PFSK-1 (cell line): ENCODE results near the gene PCA3. TPM values are rescaled to one million over a fixed set of nuclear protein-coding genes. Genes with fewer than 3 reads are reported as not detected.

Source experiments
- FOXP2 ChIP-seq: optimal IDR thresholded peaks from 2 replicates; pipeline ENCODE3; 2011; ENCODE audit warnings: borderline replicate concordance, control low read depth, inconsistent platforms; ENCODE audit not compliant: insufficient read depth; ENCODE audit errors: extremely low read length, extremely low read depth
- POLR2AphosphoS5 ChIP-seq: IDR thresholded peaks from 2 replicates; pipeline ENCODE4 v1.6.1; 2012; ENCODE audit warnings: low read depth, mild to moderate bottlenecking, control low read depth, low read length, moderate library complexity
- SIN3A ChIP-seq: IDR thresholded peaks from 2 replicates; pipeline ENCODE4 v1.6.1; 2012; ENCODE audit warnings: mild to moderate bottlenecking, low read length, moderate library complexity, borderline replicate concordance; ENCODE audit not compliant: insufficient read depth
- TAF1 ChIP-seq: IDR thresholded peaks from 2 replicates; pipeline ENCODE4 v1.6.1; 2012; ENCODE audit warnings: low read length, control low read depth, borderline replicate concordance; ENCODE audit not compliant: insufficient read depth
- polyA plus RNA-seq: library from polyadenylated mRNA; unstranded; fragments of >200 nt; gene quantifications from one replicate; pipeline ENCODE4 v1.2.1, GENCODE V29; 2012; ENCODE audit warnings: low read depth, missing spikeins; ENCODE audit not compliant: insufficient read length
- TF ChIP-seq, protein P1 (sequence below), 2 experiments: IDR thresholded peaks; 2 replicates each; pipeline versions ENCODE4 v1.6.1 to v1.8.0; 2011 to 2012; ENCODE audit warnings: low read depth in 2 of 2, low read length in 2 of 2, control low read depth in 1 of 2, inconsistent platforms in 1 of 2, mild to moderate bottlenecking in 1 of 2, moderate library complexity in 1 of 2; ENCODE audit not compliant: insufficient read depth in 1 of 2

Gene PCA3
- polyA plus RNA-seq: not detected

DNA sequence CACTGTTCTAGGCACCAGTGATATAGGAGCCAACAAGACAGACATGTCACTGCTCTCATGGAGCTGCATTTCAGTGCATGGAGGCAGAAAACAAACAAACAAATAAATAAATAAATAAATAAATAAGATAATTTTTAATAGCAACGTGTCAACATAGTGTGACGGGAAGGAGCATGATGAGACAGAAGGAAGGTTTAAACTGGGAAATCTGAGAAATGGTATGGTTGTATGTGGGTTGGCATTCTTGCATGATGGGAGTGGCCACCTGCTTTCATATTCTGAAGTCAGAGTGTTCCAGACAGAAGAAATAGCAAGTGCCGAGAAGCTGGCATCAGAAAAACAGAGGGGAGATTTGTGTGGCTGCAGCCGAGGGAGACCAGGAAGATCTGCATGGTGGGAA is at the start of gene PCA3:
Gene PCA3 (plus strand): TSS at position 301 of the 400 bp plus-strand sequence.
- TF ChIP-seq SIN3A: no peak
- no peak for TF ChIP-seq FOXP2
- TF ChIP-seq, protein P1, sequence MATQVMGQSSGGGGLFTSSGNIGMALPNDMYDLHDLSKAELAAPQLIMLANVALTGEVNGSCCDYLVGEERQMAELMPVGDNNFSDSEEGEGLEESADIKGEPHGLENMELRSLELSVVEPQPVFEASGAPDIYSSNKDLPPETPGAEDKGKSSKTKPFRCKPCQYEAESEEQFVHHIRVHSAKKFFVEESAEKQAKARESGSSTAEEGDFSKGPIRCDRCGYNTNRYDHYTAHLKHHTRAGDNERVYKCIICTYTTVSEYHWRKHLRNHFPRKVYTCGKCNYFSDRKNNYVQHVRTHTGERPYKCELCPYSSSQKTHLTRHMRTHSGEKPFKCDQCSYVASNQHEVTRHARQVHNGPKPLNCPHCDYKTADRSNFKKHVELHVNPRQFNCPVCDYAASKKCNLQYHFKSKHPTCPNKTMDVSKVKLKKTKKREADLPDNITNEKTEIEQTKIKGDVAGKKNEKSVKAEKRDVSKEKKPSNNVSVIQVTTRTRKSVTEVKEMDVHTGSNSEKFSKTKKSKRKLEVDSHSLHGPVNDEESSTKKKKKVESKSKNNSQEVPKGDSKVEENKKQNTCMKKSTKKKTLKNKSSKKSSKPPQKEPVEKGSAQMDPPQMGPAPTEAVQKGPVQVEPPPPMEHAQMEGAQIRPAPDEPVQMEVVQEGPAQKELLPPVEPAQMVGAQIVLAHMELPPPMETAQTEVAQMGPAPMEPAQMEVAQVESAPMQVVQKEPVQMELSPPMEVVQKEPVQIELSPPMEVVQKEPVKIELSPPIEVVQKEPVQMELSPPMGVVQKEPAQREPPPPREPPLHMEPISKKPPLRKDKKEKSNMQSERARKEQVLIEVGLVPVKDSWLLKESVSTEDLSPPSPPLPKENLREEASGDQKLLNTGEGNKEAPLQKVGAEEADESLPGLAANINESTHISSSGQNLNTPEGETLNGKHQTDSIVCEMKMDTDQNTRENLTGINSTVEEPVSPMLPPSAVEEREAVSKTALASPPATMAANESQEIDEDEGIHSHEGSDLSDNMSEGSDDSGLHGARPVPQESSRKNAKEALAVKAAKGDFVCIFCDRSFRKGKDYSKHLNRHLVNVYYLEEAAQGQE (IDR thresholded peaks at IDR 0.05; ENCODE audit: insufficient read depth in 1 of 2, low read depth in 2 of 2, low read length in 2 of 2): no peak
- no peak for TF ChIP-seq POLR2AphosphoS5

DNA sequence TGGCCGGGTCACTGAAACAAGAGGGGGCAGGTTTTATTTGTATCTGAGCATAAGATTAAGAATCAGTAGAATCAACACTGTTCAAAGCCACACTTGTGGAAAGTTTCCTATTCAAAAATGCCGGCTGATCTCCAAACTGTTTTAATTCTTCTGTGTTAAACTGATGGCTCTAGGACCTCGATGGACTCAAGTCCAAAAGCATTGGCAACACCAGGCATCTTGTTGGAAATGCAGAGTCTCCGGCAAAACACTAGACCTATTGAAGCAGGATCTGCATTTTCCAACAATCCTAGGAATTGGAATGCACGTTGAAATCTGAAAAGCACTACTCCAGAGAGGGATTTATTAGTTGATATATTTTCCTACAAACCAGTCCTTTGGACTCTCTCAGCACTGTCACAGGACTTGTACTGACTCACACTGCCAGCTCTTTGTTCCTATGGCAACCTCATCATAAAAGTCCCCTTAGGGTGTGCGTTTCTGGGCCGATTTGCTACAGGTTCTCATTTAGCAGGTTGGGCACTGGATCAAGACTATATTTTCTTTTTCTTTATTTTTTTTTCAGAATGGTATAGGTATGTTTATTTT is 48.1 kb upstream of the PCA3 start:
- TF ChIP-seq FOXP2 (no peak), TAF1 (no peak), POLR2AphosphoS5 (no peak), SIN3A (no peak)
- TF ChIP-seq, protein P1 (IDR thresholded peaks at IDR 0.05; ENCODE audit: insufficient read depth in 1 of 2, low read depth in 2 of 2, low read length in 2 of 2): no peak

DNA sequence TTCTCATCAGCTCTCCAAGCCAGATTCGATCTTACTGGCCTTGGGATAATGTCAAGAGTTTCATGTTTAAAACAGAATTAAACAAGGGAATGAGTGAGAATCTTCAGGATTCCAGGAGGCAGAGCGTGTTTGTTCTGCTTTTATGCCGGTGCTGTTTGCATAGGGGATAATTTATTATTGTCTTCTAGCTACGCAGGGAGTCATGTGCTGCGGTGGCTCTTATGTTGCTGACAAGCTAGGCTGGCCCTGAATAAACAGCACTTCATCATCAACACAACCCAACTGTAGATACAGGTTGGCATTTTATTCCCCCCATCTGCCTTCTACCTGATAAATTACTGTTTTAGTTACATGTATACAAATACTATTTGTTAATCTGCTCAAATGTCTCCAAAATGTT is 47.1 kb upstream of the PCA3 start:
- TF ChIP-seq SIN3A (no peak), FOXP2 (no peak), TAF1 (no peak), POLR2AphosphoS5 (no peak)
- TF ChIP-seq, protein P1 (IDR thresholded peaks at IDR 0.05; ENCODE audit: insufficient read depth in 1 of 2, low read depth in 2 of 2, low read length in 2 of 2): no peak

DNA sequence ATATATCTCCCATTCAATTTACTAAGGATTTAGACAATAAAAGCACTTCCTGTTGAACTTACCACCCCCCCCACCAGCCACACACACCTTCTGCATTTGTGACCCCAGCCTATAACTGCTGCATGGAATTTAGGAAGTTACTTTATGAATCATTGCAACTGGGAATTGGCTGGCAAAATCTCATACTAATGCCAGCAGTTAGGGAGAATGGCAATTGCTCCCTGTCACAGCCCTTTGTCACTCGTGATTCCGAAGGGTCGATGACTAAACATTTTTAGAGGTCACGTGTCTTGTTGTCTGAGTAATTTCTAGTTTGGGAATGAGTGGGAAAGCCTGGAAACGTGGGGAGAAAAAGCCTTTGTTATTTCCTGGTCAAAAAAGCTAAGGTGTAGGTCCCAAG is 46.6 kb upstream of the PCA3 start:
- TF ChIP-seq, protein P1 (IDR thresholded peaks at IDR 0.05; ENCODE audit: insufficient read depth in 1 of 2, low read depth in 2 of 2, low read length in 2 of 2): no peak

DNA sequence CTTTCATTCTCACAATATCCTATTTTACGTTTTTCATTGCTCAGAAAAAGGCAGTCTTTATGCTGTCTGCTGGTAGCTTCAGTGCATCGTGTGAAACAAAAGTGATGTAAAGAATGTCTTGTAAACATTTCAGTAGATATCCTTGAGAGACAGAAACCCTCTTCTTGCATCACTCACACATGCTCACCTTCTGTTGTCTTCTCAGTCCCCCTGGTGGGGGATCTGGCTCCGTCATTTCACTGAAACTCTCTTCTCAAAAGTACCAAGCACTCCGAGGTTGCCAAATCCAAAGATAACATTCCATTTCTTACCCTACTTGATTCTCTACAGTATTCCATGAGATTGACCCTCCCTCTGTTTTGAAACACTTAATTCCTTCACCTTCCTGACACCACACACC is 46.1 kb upstream of the PCA3 start:
- no peak for TF ChIP-seq FOXP2
- TF ChIP-seq, protein P1 (IDR thresholded peaks at IDR 0.05; ENCODE audit: insufficient read depth in 1 of 2, low read depth in 2 of 2, low read length in 2 of 2): no peak
- TF ChIP-seq TAF1: no peak
- no peak for TF ChIP-seq POLR2AphosphoS5
- TF ChIP-seq SIN3A: no peak
